NCI-H2196 treated with DMSO at 0.1 percent for 48 hours (cell line): ENCODE measurements around the gene CDC14B.

ENCODE experiments used
- DNase-seq: peaks from one replicate; lab custom pipeline; 2025; ENCODE audit not compliant: unreplicated experiment; lab: John Stamatoyannopoulos, UW

The CDC14B gene

GRCh38 chr9:96450613-96451528, 168.8 kb downstream of the CDC14B start:
- no peak for DNase-seq
